Activated CD8-positive, alpha-beta memory T cell treated with anti-CD3 and anti-CD28 coated beads, Interleukin-2, amount 50 U/mL, for 4 hours (primary cell): Measurements from ENCODE around the gene FAM20B.
A peak's percentile ranks its signal among the peaks of the same experiment; 100 is the strongest.

Experiments used
- DNase-seq: peaks from one replicate; pipeline ENCODE4 v3.0.0-alpha.2; 2020

The FAM20B gene

GRCh38 chr1:179053486-179053885 is 27.8 kb downstream of the FAM20B start:
- DNase-seq, result no peak

- DNase-seq, result no peak
Observed at GRCh38 chr1:179055937-179056336, 30.2 kb downstream of the FAM20B start.

GRCh38 chr1:179058487-179059483 is 33.1 kb downstream of the FAM20B start:
- DNase-seq, result no peak

DNA sequence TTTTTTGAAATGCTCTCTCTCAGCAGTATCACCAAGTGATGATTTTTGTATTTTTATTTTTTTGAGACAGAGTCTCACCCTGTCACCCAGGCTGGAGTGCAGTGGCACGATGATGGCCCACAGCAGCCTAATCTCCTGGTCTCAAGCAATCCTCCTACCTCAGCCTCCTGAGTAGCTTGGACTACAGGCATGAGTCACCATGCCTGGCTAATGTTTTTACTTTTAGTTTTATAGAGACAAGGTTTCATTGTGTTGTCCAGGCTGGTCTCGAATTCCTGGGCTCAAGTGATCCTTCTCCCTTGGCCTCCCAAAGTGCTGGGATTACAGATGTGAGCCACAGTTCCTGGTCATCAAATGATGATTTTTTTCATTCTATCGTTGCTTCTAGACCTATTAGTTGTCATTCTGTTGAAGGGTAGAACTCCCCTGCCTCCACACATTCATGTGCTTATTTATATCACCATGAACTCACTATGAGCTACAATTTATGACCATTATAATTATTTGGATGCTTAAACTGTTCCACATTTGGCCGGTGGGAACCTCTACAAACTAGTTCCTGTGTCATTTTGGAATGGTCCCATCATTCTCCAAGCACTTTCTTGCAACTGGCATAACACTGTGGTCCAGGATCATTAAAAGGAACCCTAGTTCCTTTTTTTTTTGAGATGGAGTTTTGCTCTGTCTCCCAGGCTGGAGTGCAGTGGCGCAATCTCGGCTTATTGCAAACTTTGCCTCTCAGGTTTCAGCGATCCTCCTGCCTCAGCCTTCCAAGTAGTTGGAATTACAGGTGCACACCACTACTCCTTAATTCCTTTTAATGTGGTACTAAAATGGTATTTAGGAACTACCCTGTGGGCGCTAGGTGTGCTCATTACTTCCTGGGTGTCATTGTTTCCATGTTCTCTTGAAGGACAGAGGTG is 35.9 kb downstream of the FAM20B start:
- no peak for DNase-seq

DNA sequence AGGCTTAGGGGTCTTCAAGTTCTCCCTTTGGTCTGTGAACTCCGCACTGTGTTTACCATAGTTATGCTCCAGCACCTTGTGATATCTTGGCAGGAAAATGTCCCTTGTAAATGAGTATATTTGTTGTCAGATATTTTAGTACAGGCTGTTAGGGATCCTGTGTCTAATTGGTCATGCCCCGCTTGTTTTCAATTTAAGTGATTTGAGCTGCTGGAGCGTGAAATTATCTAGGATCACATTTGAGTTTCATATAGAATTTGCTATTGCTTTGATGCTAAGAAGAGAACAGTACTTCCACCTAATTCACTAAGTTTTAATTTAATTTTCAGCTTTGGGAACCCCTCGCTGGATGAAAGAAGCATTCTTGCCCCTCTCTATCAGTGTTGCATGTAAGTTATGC is 40.8 kb downstream of the FAM20B start:
- DNase-seq, result no peak

DNA sequence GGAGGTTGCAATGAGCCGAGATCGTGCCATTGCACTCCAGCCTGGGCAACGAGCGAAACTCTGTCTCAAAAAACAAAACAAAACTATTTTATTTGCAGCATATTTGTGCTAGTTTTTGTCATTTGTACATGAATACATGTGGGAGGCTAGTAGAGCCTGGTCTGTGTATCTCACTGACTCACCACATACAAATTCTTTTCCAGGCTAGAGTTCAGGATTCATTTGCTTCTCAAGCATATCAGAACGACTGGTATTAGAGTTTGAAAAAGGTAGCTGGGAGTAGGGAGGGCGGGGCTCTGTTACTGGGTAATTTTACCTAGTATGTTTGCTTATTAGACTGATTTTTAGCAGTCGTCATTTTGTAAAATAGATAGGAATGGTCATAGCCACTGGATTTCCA is 51.7 kb downstream of the FAM20B start:
- DNase-seq, result no peak

DNA sequence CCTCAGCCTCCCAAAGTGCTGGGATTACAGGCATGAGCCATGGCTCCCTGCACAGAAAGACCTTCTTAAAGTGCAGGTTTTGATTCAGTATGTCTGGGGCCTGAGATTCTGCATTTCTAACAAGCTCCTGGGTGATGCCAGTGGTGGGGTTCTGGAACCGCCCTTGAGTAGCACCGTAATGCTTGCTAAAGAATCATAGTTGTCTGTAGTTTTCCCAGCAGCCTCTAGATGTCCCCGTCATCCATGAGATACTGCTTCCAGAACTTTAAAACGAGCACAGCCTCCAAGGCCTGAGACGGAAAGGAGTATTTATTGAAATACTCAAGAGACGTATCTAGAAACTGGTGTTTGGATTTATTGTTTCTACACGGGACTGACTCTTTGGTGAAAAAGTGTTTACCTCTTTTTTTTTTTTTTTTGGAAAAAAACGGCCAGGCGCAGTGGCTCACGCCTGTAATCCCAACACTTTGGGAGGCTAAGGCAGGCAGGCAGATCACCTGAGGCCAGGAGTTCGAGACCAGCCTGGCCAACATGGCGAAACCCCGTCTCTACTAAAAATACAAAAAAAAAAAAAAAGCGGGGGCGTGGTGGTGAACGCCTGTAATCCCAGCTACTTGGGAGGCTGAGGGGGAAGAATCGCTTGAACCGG is 53.5 kb downstream of the FAM20B start:
- DNase-seq, result peak; percentile 38

DNA sequence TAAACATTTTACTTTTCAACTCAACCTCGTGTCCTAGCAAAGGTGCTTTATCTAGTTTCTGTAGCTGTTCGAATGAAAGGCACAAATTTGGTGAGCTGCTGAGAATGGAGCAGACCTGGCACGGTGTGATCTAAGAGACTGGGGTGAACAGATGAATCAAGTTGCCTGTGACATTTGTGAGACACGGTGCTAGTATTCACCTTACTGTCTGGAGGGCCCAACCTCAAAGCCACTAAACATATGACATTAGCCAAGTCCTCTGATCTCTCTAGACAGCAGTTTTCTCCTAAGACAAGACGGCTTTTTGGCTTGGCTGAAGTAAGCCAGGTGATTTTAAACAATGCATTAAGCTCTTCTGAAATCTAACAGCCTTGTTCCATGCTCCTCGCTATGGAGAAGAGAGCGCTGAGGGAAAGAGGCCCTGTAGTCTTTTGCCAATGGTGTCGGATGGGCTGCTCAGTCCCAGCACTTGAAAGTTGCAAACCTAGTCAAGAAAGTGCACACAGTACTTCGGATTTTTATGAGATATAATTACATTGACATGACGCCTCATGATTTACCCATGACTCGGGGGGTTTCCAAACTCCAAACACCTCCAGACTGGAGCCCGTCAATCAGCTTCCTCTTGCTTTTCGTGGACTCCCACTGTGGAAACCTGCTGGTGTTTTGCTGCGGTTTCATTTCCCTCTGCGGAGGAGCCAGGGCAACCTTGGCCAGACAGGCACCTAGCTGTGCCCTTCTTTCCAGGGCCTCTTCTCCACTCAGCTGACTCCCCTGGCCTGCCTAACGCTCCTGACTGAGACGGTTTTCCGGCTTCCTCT is 55.4 kb downstream of the FAM20B start:
- peak; percentile 37 for DNase-seq

GRCh38 chr1:179081687-179082332 is 56.1 kb downstream of the FAM20B start, which contains the start of gene TOR3A:
TSS of gene TOR3A (plus strand) at chr1:179082070. CDS start at chr1:179082129, 59 bp downstream.
- DNase-seq, result peak; percentile 77

GRCh38 chr1:179082333-179082998 is 56.8 kb downstream of the FAM20B start:
- DNase-seq, result peak; percentile 43

- no peak for DNase-seq
Observed at GRCh38 chr1:179082999-179083335, 57.3 kb downstream of the FAM20B start.

- DNase-seq, result no peak
Observed at GRCh38 chr1:179083533-179083932, 57.8 kb downstream of the FAM20B start.

DNA sequence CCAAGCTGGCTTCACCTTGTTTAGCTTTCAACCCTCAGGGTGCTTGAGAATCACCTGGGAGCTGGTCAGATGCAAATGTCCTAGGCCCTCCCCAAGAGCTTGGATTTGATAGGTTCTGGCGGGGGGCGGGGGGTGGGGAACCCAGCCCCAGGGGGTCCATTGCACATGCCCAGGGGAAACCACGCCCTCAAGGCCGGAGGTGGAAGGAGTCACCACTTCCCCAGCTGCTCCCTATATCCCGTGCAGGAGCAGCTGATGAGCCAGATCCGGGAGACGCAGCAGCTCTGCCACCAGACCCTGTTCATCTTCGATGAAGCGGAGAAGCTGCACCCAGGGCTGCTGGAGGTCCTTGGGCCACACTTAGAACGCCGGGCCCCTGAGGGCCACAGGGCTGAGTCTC is 62.0 kb downstream of the FAM20B start:
- DNase-seq, result no peak

GRCh38 chr1:179089827-179090482 is 64.3 kb downstream of the FAM20B start:
- no peak for DNase-seq

- no peak for DNase-seq
Observed at GRCh38 chr1:179090522-179090921, 64.8 kb downstream of the FAM20B start.

DNA sequence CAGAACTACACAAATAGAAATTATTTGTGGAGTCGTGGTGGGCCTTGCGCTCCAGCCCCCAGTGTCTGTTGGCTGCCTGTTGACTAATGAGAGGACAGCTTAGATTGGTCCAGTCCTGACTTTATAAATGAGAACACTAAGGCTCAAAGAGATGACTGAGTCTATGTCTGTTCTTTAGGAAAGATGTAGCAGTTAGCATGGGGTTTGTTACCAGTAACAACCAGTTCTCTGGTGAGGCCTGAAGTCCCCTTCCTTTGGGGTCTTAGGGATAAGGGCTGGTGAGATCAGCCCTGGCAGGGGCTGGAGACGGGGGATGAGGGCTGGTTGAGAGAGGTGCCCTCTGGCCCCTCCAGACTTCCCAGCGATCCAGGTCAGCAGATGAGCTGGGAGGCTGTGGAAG is 65.2 kb downstream of the FAM20B start:
- no peak for DNase-seq

- DNase-seq, result no peak
Observed at GRCh38 chr1:179091691-179092165, 66.0 kb downstream of the FAM20B start.

GRCh38 chr1:179092896-179093461 is 67.3 kb downstream of the FAM20B start:
- no peak for DNase-seq

DNA sequence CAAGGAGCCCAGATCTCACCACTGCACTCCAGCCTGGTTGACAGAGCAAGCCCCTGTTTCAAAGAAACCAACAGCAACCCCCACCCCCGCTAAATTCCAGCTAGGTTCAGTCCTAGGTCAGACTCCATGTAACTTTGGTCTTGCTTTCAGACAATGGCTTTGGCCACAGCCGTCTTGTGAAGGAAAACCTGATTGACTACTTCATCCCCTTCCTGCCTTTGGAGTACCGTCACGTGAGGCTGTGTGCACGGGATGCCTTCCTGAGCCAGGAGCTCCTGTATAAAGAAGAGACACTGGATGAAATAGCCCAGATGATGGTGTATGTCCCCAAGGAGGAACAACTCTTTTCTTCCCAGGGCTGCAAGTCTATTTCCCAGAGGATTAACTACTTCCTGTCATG is 69.1 kb downstream of the FAM20B start:
- DNase-seq, result no peak

GRCh38 chr1:179095377-179095776 is 69.7 kb downstream of the FAM20B start:
- no peak for DNase-seq
